SU-DHL-6 (cell line): ENCODE results near the gene GOLM1.

Source experiments
- CTCF ChIP-seq: fragments of 200-600 bp; sonication (generic); IDR thresholded peaks from one replicate; pipeline ENCODE4 v1.5.1; 2017; ENCODE audit warnings: antibody characterized with exemption, mild to moderate bottlenecking, low read length, moderate library complexity; ENCODE audit not compliant: insufficient read depth, poor library complexity, severe bottlenecking
- EZH2phosphoT487 ChIP-seq: fragments of 200-600 bp; sonication (generic), shearing (Covaris generic); conservative IDR thresholded peaks from 2 replicates; pipeline ENCODE4 v1.6.1; 2018; ENCODE audit warnings: mild to moderate bottlenecking, antibody characterized with exemption, low read length, moderate library complexity, mixed read lengths

- TF ChIP-seq CTCF (no peak), EZH2phosphoT487 (no peak)
These were observed 103.8 kb downstream of the GOLM1 start for GRCh38 chr9:85995599-85995998.
